GM21723 (cell line): Measurements from ENCODE around the gene NAA38.

Experiments
- ATAC-seq: cut with Tn5 transposase; IDR thresholded peaks from one replicate; pipeline ENCODE4 v1.9.1; 2021; ENCODE audit warnings: mild to moderate bottlenecking, moderate library complexity; ENCODE audit not compliant: unreplicated experiment

The NAA38 gene

GRCh38 chr17:7852919-7853690, 4.3 kb downstream of the NAA38 start:
- no peak for ATAC-seq

GRCh38 chr17:7852262-7852670, 5.1 kb downstream of the NAA38 start:
- ATAC-seq = no peak

- peak; percentile 69 for ATAC-seq
Observed at GRCh38 chr17:7851438-7852261, 5.7 kb downstream of the NAA38 start.

DNA sequence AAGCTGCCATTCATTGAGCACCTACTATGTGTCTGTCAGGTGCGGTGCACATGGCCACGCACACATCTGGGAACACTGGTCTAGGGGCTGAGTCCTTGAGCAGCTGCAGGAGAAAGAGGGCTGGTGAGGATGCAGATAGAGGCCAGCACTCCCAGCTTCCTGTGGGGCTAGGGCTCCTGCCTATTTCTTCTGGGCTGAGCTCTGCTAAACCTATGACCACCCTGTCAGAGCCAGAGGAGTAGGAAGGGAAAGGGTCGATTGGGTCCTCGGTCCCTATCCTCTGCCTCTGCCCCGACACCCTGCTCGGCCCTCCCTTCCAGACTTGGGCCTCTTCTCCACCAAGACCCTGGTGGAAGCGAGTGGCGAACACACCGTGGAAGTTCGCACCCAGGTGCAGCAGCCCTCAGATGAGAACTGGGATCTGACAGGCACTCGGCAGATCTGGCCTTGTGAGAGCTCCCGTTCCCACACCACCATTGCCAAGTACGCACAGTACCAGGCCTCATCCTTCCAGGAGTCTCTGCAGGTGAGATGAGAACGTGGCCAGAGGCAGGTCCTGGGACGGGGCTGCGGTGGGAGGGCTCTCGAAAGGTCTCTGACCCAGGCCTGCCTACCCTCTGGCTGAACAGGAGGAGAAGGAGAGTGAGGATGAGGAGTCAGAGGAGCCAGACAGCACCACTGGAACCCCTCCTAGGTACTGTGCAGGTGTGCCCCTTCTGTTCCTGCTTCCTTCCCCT, 6.5 kb downstream of the NAA38 start:
- no peak for ATAC-seq

- ATAC-seq = no peak
Observed at GRCh38 chr17:7849751-7850504, 7.4 kb downstream of the NAA38 start.

- ATAC-seq = no peak
Observed at GRCh38 chr17:7849130-7849750, 8.1 kb downstream of the NAA38 start.

DNA sequence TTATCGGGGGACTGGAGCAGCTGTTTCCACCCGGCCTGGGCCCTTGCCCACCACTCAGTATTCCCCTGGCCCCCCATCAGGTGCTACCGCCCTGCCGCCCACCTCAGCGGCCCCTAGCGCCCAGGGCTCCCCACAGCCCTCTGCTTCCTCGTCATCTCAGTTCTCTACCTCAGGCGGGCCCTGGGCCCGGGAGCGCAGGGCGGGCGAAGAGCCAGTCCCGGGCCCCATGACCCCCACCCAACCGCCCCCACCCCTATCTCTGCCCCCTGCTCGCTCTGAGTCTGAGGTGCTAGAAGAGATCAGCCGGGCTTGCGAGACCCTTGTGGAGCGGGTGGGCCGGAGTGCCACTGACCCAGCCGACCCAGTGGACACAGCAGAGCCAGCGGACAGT, 8.6 kb downstream of the NAA38 start:
- ATAC-seq = no peak

GRCh38 chr17:7848131-7848579, 9.2 kb downstream of the NAA38 start:
- no peak for ATAC-seq

GRCh38 chr17:7846765-7847661, 10.3 kb downstream of the NAA38 start:
- no peak for ATAC-seq

GRCh38 chr17:7846063-7846735, 11.2 kb downstream of the NAA38 start:
- ATAC-seq = no peak

- no peak for ATAC-seq
Observed at GRCh38 chr17:7845359-7846062, 11.8 kb downstream of the NAA38 start.

DNA sequence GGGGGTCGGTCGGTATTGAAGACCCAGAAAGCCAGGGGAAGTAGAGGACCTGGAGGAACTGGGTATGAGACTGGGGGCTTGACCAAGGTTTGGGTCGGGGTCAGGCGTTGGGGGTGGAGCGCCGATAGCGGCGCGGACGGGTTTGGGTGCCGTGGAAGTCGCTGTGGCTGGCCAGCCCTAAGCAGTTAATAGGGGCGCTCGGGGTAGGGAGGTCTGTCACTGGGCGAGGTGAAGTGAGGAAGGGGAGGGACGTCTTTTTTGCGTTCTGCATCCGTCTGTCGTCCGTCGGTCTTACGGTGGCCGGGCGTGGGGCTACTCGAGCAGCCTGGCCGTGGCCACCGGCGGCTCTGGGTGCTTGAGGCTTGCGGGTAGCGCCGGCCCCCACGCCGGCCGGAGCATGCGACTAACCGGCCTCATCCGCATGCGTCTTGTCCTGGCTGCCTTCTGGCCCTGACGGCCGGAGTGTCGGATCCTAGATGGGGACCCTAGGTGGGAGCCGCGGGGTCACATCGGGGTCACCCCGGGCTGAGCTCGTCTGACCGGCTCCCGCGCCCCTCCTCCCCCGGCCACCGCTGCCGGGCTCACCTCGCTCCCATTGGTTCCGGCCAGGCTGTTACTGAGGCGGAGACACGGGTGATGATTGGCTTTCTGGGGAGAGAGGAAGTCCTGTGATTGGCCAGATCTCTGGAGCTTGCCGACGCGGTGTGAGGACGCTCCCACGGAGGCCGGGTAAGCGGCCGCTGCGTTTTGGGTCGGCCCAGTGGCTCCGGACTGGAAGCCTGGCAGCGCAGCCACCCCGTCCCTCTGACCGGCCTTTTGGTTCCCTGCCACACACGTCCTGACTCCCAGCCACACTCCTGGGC, 12.8 kb downstream of the NAA38 start:
- peak; percentile 48 for ATAC-seq

DNA sequence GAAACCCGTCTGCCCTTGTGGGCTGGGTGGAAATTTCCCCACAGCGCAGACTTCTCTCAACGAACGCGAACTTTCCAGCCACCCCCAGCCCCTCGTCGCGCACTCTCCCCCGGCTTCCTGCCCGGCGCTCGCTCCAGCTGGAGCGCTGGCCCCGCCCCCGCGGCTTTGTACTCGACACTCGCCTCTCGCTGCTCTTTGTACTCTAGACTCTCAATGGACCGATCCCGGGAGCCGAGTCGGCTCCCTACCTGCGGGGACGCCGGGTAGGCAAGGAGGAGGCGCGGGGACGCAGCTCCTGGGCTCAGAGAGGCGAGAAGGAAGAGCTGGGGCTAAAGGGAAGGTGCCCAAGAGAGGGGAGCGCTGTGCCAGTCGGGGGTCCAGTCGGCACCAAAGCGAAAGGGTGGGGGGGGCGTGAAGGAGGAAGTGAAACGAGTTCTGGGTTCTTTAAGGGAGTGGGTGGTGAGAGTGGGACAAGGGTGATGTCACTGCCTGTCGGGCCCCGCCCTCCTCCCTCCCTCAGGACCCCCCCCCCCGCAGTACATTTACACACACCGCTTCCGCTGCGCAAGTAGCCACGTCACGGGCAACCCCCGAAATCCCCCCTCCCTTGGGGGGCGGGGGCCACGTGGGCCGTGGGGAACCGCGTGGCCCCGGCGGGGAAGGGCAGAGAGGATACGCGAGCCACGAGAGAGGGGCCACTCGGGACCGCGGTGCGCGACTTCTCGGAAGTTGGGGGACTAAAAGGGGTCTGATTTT, 13.6 kb downstream of the NAA38 start:
- peak; percentile 27 for ATAC-seq

DNA sequence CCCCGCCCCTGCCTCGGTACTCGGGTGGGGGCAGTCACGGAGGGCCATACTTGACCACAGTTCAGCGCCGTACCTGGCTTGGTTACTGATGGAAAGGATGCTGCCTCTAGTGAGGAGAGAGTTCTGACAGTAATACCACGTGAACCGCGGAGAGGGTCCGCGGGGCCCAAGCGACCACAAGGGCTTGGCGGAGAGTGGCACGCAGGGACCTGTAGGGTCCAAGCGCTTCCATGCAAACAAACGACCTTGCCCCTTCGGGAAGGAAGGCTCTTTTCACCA, 14.2 kb downstream of the NAA38 start:
- no peak for ATAC-seq

DNA sequence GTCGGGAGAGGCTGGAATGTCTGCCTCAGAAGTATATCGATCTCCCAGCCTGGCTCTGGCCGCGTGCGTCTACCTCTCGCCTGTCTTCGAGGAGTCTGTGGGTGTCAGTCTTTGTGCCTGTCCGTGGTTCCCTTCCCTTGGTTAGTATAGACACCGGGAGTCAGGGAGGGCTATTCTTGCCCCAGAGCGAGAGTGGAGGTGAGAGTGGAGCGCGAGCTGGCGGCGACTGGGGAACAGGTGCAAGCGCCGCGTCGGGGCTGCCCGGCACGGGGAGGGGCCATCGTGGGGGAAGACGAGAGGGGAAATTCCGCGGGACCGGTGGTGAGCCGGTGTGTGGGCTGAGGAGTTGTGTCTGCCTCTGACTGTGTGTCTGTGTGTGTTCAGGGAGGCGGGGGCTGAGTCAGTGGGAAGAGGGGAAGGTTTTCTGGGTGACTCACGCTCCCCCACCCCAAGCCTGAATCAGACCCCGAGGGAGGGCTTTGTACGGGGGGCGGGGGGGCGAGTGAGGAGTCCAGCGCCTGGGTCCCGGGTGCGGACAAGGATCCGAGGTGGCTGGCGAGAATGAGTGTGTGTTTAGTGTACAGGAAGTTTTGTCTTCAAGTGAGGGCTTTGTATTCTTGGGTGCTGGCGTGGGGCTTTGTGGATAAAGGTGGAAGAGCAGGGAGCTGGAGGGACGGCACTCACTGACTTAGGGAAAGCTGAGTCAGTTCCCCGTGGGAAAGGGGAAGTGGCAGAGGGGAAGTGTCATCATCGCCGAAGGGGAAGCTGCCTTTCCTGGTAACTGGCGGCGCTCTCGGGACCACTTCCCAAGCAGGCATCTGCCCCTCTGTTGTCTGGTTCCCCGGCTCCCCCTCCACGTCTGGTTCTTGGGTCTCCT, 14.7 kb downstream of the NAA38 start:
- no peak for ATAC-seq

- no peak for ATAC-seq
Observed at GRCh38 chr17:7841915-7842379, 15.4 kb downstream of the NAA38 start.
